ENCODE results near the gene ATG9A. TPM values are rescaled to one million over a fixed set of nuclear protein-coding genes. Genes with fewer than 3 reads are reported as not detected.

Gene ATG9A
- total RNA-seq, 3 donors from 2014 or later, result 35.6 to 44.5 (median 37.0) TPM

DNA sequence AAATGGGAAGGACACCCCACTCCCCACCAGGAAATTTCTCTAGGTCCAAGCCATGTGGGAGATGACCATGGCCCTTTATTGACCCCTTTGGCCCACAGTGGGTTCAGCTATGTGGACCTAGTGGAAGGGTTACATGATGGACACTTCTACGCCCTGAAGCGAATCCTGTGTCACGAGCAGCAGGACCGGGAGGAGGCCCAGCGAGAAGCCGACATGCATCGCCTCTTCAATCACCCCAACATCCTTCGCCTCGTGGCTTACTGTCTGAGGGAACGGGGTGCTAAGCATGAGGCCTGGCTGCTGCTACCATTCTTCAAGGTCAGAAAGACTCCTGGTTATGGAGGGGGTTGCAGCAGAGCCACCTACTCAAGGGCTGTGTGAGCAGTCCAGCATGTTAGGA is 17.1 kb upstream of the ATG9A start:
- no peak for DNase-seq (ENCODE audit: low spot score in 2 of 2)
- Histone ChIP-seq H3K27ac (peak overlapping the region; percentile 98), H3K4me3 (no peak overlapping the region), H3K4me1 (peaks cover 12 to 24% of the 10 kb centered on the region in 2 donors), H3K36me3 (no peaks in the 10 kb centered on the region), H3K9me3 (no peaks in the 10 kb centered on the region), H3K27me3 (no peaks in the 10 kb centered on the region)
- TF ChIP-seq POLR2AphosphoS5 (IDR thresholded peaks at IDR 0.05) (no peak), POLR2A (IDR thresholded peaks at IDR 0.05) (no peak), CTCF (IDR thresholded peaks at IDR 0.05) (no peak)
- intact Hi-C loops (cut with DNase I; ENCODE audit: low total_unique reads), result no loop called here

- H3K4me1 ChIP-seq, result peaks cover 12 to 24% of the 10 kb centered on the region in 2 donors
- TF ChIP-seq POLR2A (IDR thresholded peaks at IDR 0.05) (no peak), CTCF (IDR thresholded peaks at IDR 0.05) (no peak), POLR2AphosphoS5 (IDR thresholded peaks at IDR 0.05) (no peak)
Observed at GRCh38 chr2:219245899-219246230, 16.4 kb upstream of the ATG9A start.

DNA sequence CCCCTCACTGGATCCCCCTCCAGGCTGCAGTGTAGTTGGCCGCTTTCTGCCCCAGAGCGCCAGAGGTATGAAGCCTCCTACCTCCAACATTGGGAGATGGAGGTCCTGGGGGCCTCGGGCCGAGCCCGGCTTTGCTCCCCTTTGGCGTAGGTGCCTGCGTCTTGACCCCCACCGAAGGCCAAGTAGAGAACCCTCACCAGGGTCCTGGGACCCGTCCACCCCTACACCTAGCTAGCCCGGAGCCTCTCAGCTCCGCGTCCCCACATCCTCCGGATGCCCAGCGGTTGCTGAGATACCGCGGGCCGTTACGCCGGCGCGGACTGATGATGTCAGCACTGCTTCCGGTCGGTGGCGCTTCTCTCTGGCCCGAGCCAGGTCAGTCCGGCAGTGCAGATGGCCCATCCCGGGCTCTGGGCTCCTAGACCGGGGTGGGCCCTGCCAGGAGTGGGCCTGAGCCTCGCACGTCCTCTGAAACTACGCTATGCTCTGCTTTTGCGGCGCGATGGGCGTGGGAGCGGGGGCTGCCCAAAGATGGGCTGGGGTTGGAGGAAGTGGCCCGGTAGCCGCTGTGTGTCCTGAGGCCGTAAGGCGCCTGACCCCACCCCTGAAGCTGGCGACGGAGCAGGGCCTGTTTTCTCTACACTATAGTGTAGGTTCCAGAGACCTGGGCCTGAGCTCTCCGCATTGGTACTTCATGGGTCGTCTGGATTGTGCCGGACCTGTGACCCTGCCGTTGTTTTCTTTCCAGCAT is 15.9 kb upstream of the ATG9A start, which contains the start of the genes GLB1L and STK16:
Gene GLB1L, minus strand, starts transcription at position 297 of the 751 bp plus-strand sequence. CDS start 1,871 bp downstream, outside the sequence.
Gene STK16, plus strand, starts transcription at position 332 of the 751 bp plus-strand sequence. CDS start 521 bp downstream, outside the sequence.
- H3K27ac ChIP-seq, result peak within 1 kb of the TSS; percentile 98
- H3K27me3 ChIP-seq, result no peaks in the 10 kb centered on the region
- H3K4me3 ChIP-seq, result peak within 1 kb of the TSS; percentile 73 to 93 (median 82)
- H3K36me3 ChIP-seq, result no peaks in the 10 kb centered on the region
- TF ChIP-seq CTCF (IDR thresholded peaks at IDR 0.05) (no peak), POLR2A (IDR thresholded peaks at IDR 0.05) (no peak), POLR2AphosphoS5 (IDR thresholded peaks at IDR 0.05) (peak; percentile 95 to 97 (median 96))
- H3K9me3 ChIP-seq, result no peaks in the 10 kb centered on the region
- DNase-seq (ENCODE audit: low spot score in 2 of 2), result peak; percentile 90 to 94
- intact Hi-C loops (cut with DNase I; ENCODE audit: low total_unique reads), result no loop called here
- H3K4me1 ChIP-seq, result peaks cover 12 to 21% of the 10 kb centered on the region in 2 donors

More at GRCh38 chr2:219245899-219246230, 16.4 kb upstream of the ATG9A start:
- H3K36me3 ChIP-seq, result no peaks in the 10 kb centered on the region
- H3K27me3 ChIP-seq, result no peaks in the 10 kb centered on the region
- peak overlapping the region; percentile 73 to 93 (median 82) for H3K4me3 ChIP-seq
- no peaks in the 10 kb centered on the region for H3K9me3 ChIP-seq
- H3K27ac ChIP-seq, result peak overlapping the region; percentile 98
- DNase-seq (ENCODE audit: low spot score in 2 of 2), result no peak
- intact Hi-C loops (cut with DNase I; ENCODE audit: low total_unique reads), result no loop called here

- Histone ChIP-seq H3K4me1 (peaks cover 12 to 16% of the 10 kb centered on the region in 2 donors), H3K9me3 (no peaks in the 10 kb centered on the region), H3K36me3 (no peaks in the 10 kb centered on the region), H3K27ac (peak overlapping the region; percentile 98), H3K27me3 (no peaks in the 10 kb centered on the region), H3K4me3 (peak overlapping the region; percentile 73 to 93 (median 82))
- DNase-seq (ENCODE audit: low spot score in 2 of 2), result no peak
- intact Hi-C loops (cut with DNase I; ENCODE audit: low total_unique reads), result no loop called here
- TF ChIP-seq CTCF (IDR thresholded peaks at IDR 0.05) (no peak), POLR2A (IDR thresholded peaks at IDR 0.05) (no peak), POLR2AphosphoS5 (IDR thresholded peaks at IDR 0.05) (no peak)
Observed at GRCh38 chr2:219244789-219245147, 15.3 kb upstream of the ATG9A start.

- peak overlapping the region; percentile 31 to 67 (median 43) for H3K4me3 ChIP-seq
- H3K27me3 ChIP-seq, result no peaks in the 10 kb centered on the region
- DNase-seq (ENCODE audit: low spot score in 2 of 2), result peak in 1 of 2 donors; percentile 69
- intact Hi-C loops (cut with DNase I; ENCODE audit: low total_unique reads), result no loop called here
- no peaks in the 10 kb centered on the region for H3K9me3 ChIP-seq
- TF ChIP-seq POLR2AphosphoS5 (IDR thresholded peaks at IDR 0.05) (peak in 1 of 3 donors; percentile 46), POLR2A (IDR thresholded peaks at IDR 0.05) (no peak), CTCF (IDR thresholded peaks at IDR 0.05) (no peak)
- peaks cover 7 to 9% of the 10 kb centered on the region in 2 donors for H3K4me1 ChIP-seq
- peak overlapping the region; percentile 70 to 89 for H3K27ac ChIP-seq
- no peaks in the 10 kb centered on the region for H3K36me3 ChIP-seq
Observed at GRCh38 chr2:219243291-219243761, 13.9 kb upstream of the ATG9A start.
